ENCODE data around the gene S100B. TPM values are rescaled to one million over a fixed set of nuclear protein-coding genes. Genes with fewer than 3 reads are reported as not detected.

S100B gene
- total and polyA plus RNA-seq, 9 of the 15 experiments (the other 6 are each of a cell fraction or from before 2014, with no cell fraction given): not detected

DNA sequence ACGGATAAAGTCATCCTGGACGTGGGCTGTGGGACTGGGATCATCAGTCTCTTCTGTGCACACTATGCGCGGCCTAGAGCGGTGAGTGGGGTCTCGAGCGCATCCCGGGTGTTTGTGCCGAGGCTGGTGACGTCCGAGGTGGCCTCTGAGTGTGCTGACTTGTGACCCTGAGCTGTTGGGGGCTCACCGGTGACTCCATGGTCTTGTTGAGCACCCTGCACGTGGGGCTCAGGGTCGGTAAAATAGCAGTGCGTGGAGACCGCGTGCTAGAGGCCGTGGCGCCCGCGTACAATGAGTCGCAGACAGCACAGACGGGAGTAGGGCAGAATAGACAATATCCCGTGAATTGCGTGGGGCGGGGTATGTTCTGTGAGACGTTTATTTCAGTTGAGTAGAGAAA is 43.7 kb upstream of the S100B start:
- H3K4me3 ChIP-seq: no peak overlapping the region
- POLR2A ChIA-PET: no interaction called here

More for the DNA sequence above, 43.7 kb upstream of the S100B start:
- intact Hi-C loops (cut with micrococcal nuclease) (no loop called here), in situ Hi-C loops (cut with MboI) (no loop called here)
- no peaks in the 10 kb centered on the region for H4K20me1 ChIP-seq (replicated peaks; ENCODE audit: control insufficient read depth, insufficient read depth, low read length)
- no peaks in the 10 kb centered on the region; the same call in 1 of the 2 replicates for H3K9me3 ChIP-seq (replicated peaks; ENCODE audit: control insufficient read depth, insufficient read depth, low read depth, low read length)
- H3K79me2 ChIP-seq (ENCODE audit: control insufficient read depth, insufficient read depth, low read length): no peaks in the 10 kb centered on the region
- no peak overlapping the region for H3K27ac ChIP-seq (ENCODE audit: extremely low read depth, low read depth, low read length)
- FAIRE-seq: no peak
- no TSS peak for BruUV-seq (replicated peaks)
- no peaks in the 10 kb centered on the region for H3K9me1 ChIP-seq (ENCODE audit: control insufficient read depth, insufficient read depth, low read length)
- DNase-seq (ENCODE audit: extremely low read depth in 1 of 4, low spot score in 3 of 4): no peak
- ATAC-seq: no peak
- TF ChIP-seq, protein P1, sequence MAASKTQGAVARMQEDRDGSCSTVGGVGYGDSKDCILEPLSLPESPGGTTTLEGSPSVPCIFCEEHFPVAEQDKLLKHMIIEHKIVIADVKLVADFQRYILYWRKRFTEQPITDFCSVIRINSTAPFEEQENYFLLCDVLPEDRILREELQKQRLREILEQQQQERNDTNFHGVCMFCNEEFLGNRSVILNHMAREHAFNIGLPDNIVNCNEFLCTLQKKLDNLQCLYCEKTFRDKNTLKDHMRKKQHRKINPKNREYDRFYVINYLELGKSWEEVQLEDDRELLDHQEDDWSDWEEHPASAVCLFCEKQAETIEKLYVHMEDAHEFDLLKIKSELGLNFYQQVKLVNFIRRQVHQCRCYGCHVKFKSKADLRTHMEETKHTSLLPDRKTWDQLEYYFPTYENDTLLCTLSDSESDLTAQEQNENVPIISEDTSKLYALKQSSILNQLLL (CRISPR knock-in tag; IDR thresholded peaks at IDR 0.05; ENCODE audit: borderline replicate concordance): no peak
- TF ChIP-seq ASH1L (IDR thresholded peaks at IDR 0.05; ENCODE audit: borderline replicate concordance, low read depth, partially characterized antibody): no peak
- no peak for TF ChIP-seq GTF2E2 (tag; IDR thresholded peaks at IDR 0.05)
- no peak for TF ChIP-seq U2AF1 (optimal IDR thresholded peaks at IDR 0.05; ENCODE audit: low read depth, low read length)
- TF ChIP-seq TEAD1 (CRISPR knock-in tag; IDR thresholded peaks at IDR 0.05): no peak
- TF ChIP-seq FOS (IDR thresholded peaks at IDR 0.05; ENCODE audit: extremely low read depth, insufficient read length): no peak
- no peak for TF ChIP-seq RBBP5 (IDR thresholded peaks at IDR 0.05; ENCODE audit: borderline replicate concordance, insufficient read depth, low read length, poor library complexity, severe bottlenecking)
- TF ChIP-seq ZBTB17 (CRISPR knock-in tag; IDR thresholded peaks at IDR 0.05): no peak
- TF ChIP-seq CC2D1A (IDR thresholded peaks at IDR 0.05): no peak
- no peak for TF ChIP-seq PTRF (tag; IDR thresholded peaks at IDR 0.05)
- TF ChIP-seq HMG20B (CRISPR knock-in tag; IDR thresholded peaks at IDR 0.05): no peak
- no peak overlapping the region for H3K4me2 ChIP-seq (ENCODE audit: insufficient read depth, low read length)
- no peak overlapping the region for H3K9ac ChIP-seq (ENCODE audit: insufficient read depth in 1 of 2, low read depth in 2 of 2, low read length in 2 of 2)
- no peak overlapping the region for H2AFZ ChIP-seq (ENCODE audit: low read depth, low read length)
- CTCF ChIA-PET (ENCODE audit: low intra/inter-chr PET ratio): no interaction called here
- 94% methylated on average over 27 of the region's 27 CpGs for whole genome bisulfite sequencing (ENCODE audit: insufficient coverage, low coverage, missing lambda C conversion rate)
- H3K36me3 ChIP-seq (ENCODE audit: control insufficient read depth, insufficient read depth, low read length): peaks cover 85% of the 10 kb centered on the region
- no peaks in the 10 kb centered on the region for H3K27me3 ChIP-seq (ENCODE audit: control insufficient read depth in 2 of 2, insufficient read depth in 2 of 2, low read length in 2 of 2)
- no peaks in the 10 kb centered on the region for H3K4me1 ChIP-seq (replicated peaks in 1 of 2; ENCODE audit: control insufficient read depth in 2 of 2, insufficient read depth in 2 of 2, low read length in 2 of 2)

Data from K562 (cell line).